NB4 (cell line): ENCODE results near the gene MAU2.

Source experiments
- DNase-seq: peaks from one replicate; pipeline ENCODE4 v3.0.0; 2010; ENCODE audit warnings: low read depth
- H3K4me3 ChIP-seq: one replicate; pipeline ENCODE4 v1.5.1; 2011; ENCODE audit warnings: mild to moderate bottlenecking, low read depth, low read length, moderate library complexity
- MYC ChIP-seq: IDR thresholded peaks from 2 replicates; pipeline ENCODE4 v1.6.1; 2011; ENCODE audit warnings: low read depth, low read length
- POLR2A ChIP-seq: IDR thresholded peaks from 2 replicates; pipeline ENCODE4 v1.6.1; 2011; ENCODE audit warnings: mild to moderate bottlenecking; ENCODE audit not compliant: insufficient read length; ENCODE audit errors: extremely low read depth
- TF ChIP-seq, protein P1 (sequence below): IDR thresholded peaks from 2 replicates; pipeline ENCODE4 v1.6.1; 2011; ENCODE audit warnings: low read depth, low read length
- TF ChIP-seq, protein P2 (sequence below): IDR thresholded peaks from one replicate; pipeline ENCODE4 v1.5.1; 2012; ENCODE audit warnings: low read depth, low read length

MAU2 gene

DNA sequence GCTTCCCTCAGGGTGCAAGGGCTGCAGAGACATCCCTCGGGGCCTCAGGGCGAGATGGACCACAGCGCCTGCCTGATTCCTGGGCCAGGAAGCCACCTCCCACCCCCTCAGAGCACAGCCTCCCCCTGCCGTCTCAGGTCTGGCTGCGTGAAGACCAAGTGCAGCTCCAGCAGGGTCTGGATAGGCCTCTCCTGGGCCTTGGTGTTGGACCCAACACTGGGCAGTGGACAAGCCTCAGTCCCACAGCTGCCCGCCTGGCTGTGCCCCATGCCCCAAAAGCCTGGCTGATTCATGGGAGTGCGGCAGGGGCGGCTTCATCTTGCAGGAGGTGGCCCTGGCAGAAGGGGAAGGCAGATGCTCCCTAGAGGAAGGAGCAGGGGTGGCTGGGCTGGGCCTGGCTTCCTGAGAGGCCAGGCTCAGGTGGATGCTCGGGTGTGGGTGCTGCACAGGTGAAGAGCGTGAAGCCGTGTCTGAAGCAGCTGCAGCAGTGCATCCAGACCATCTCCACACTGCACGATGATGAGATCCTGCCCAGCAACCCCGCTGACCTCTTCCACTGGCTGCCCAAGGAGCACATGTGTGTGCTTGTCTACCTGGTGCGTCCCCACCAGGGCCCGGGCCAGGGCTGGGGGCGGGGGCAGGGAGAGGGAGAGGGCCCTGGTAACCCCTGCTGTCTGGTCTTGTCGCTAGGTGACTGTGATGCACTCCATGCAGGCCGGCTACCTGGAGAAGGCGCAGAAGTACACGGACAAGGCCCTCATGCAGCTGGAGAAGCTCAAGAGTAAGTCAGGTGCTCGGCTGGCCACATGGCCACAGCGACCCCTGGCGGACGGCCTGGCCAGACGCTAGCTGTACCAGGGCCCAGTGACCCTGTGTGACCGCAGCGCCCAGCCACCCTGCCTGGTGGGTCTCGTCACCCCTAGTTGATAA lies 21.7 kb downstream of the MAU2 start:
- no peak overlapping the region for H3K4me3 ChIP-seq
- DNase-seq = peak; percentile 75
- TF ChIP-seq, protein P1, sequence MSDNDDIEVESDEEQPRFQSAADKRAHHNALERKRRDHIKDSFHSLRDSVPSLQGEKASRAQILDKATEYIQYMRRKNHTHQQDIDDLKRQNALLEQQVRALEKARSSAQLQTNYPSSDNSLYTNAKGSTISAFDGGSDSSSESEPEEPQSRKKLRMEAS = peak; percentile 82
- TF ChIP-seq POLR2A (no peak), MYC (peak; percentile 67)
- TF ChIP-seq, protein P2, sequence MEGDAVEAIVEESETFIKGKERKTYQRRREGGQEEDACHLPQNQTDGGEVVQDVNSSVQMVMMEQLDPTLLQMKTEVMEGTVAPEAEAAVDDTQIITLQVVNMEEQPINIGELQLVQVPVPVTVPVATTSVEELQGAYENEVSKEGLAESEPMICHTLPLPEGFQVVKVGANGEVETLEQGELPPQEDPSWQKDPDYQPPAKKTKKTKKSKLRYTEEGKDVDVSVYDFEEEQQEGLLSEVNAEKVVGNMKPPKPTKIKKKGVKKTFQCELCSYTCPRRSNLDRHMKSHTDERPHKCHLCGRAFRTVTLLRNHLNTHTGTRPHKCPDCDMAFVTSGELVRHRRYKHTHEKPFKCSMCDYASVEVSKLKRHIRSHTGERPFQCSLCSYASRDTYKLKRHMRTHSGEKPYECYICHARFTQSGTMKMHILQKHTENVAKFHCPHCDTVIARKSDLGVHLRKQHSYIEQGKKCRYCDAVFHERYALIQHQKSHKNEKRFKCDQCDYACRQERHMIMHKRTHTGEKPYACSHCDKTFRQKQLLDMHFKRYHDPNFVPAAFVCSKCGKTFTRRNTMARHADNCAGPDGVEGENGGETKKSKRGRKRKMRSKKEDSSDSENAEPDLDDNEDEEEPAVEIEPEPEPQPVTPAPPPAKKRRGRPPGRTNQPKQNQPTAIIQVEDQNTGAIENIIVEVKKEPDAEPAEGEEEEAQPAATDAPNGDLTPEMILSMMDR = peak; percentile 82

GRCh38 chr19:19343016-19343362 lies 22.4 kb downstream of the MAU2 start:
- TF ChIP-seq MYC (no peak), POLR2A (no peak)
- TF ChIP-seq, protein P1 = no peak
- TF ChIP-seq, protein P2 = no peak
- no peak overlapping the region for H3K4me3 ChIP-seq
- DNase-seq = no peak

GRCh38 chr19:19343762-19344161 lies 23.1 kb downstream of the MAU2 start:
- no peak for DNase-seq
- TF ChIP-seq, protein P1 = no peak
- TF ChIP-seq, protein P2 = no peak
- TF ChIP-seq MYC = no peak
- no peak for TF ChIP-seq POLR2A

GRCh38 chr19:19345232-19345631 lies 24.6 kb downstream of the MAU2 start:
- no peak overlapping the region for H3K4me3 ChIP-seq
- no peak for DNase-seq
- TF ChIP-seq POLR2A (no peak), MYC (no peak)
- TF ChIP-seq, protein P2 = no peak
- TF ChIP-seq, protein P1 = no peak

More at GRCh38 chr19:19343762-19344161, 23.1 kb downstream of the MAU2 start:
- H3K4me3 ChIP-seq = no peak overlapping the region

DNA sequence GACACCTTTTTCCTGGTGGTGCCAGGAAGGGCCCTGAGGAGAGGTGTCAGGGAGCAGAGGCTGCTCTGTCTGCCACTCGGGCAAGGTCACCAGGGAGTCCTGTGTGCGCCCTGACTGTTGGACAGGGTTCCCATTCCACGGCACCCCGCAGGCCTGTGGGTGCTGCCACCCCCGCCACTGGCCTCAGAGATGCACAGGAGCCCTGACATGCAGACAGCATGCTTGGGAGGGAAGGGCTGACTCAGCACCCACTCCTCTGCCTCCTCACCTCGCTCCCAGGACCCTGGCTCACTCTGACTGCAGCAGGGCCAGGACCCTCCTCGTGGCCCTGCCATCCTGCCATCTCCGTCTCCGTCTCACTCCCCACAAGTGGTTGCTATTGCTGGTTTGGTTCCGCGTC lies 25.3 kb downstream of the MAU2 start:
- TF ChIP-seq, protein P1 = no peak
- TF ChIP-seq POLR2A (no peak), MYC (no peak)
- TF ChIP-seq, protein P2 = no peak
- no peak overlapping the region for H3K4me3 ChIP-seq
- DNase-seq = no peak
